Erythroblast (primary cell): ENCODE data around the gene MYCN.

Experiments
- GATA1 ChIP-seq: IDR thresholded peaks from 2 replicates; pipeline ENCODE4 v1.6.1; 2011; ENCODE audit warnings: low read depth, mild to moderate bottlenecking, control low read depth, low read length, moderate library complexity
- POLR2A ChIP-seq: IDR thresholded peaks from 2 replicates; pipeline ENCODE4 v1.6.1; 2011; ENCODE audit warnings: mild to moderate bottlenecking, low read length

DNA sequence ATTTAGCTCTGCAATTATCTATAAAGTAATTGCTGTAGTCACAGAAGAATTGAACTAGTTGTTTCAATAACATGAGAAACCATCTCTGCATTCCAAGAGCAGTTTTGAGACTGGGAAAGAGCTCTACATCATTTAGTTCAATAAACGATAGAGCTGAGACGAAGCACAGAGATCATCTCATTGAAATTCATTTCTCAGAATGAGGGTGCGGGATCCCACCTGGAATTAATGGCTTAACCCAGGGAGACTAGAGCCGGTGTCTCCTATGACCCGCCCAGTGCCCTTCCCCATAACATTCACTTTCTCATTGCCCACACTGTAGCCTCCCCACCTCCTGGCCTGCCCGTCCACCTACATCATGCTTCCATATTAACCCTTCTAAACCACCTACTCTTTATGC, 8.8 kb downstream of the MYCN start:
- TF ChIP-seq POLR2A: no peak
- TF ChIP-seq GATA1: no peak
